LoVo (cell line): Measurements from ENCODE around the gene SPTLC3.
"Not testable (repeated sequence)": the region's sequence is repeated elsewhere in the genome, so short reads cannot be mapped to it uniquely, and the experiment has no call there.

Experiments
- DNase-seq: peaks from one replicate; pipeline ENCODE4 v3.0.0-alpha.2; 2016; ENCODE audit warnings: low spot score

SPTLC3 gene

DNA sequence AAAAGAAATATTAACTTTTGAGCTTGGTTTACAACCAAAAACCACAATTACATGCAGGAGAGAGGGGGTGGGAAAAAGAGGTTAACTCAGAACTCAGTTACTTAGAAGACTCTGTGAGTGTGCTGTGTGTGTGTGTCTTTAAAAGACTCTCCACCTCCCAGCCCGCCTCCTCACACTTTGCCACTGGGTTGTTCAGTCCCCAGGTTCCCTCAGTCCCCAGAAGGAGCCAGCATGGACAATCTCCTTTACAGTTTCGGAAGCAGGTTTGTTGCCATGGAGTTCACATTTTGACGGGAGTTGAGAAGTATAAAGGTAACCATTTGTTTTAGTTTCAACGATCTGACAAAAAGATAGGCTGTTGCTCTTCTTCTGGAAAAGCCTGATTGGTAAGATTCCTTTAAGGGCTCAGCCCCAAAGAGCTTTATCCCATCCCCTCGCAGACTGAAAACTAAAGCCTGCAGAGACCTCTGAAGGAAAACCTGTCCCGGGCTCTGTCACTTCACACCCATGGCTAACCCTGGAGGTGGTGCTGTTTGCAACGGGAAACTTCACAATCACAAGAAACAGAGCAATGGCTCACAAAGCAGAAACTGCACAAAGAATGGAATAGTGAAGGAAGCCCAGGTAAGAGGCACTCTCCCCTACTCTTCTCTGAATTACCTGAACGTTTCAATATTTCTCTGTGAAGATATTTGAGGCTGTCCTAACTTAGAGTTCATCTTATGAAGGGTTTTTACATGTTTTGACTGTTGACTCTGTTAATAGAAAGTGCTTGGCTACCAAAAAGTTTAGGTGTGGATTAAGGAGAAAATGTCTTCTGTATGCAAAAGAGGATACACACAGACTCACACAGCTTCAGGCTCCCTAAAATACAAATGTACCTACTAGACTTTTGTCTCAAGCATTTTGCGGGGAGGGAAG lies at the start of gene SPTLC3:
Gene SPTLC3, plus strand, starts transcription at position 212 of the 921 bp plus-strand sequence. Its CDS starts 296 bp downstream, at position 508.
- DNase-seq = peak; percentile 42

DNA sequence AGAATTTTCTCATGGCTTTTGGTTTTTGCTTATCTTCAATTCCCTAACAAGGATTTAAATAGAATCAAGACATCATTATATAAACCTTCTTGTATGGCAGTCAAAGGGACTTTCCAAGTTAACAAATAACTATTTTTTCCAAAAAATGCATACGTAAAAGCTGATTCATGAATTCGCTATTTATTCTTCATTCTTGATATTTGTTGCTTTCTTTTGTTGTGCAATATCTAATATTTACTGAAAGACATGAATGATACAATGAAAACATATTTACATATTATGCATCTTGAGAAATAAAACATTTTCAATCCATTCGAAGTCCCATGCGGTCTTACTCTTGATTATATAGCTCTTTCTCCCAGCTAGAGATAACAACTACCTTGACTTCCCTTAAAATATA lies 47.0 kb upstream of the SPTLC3 start:
- no peak for DNase-seq

DNA sequence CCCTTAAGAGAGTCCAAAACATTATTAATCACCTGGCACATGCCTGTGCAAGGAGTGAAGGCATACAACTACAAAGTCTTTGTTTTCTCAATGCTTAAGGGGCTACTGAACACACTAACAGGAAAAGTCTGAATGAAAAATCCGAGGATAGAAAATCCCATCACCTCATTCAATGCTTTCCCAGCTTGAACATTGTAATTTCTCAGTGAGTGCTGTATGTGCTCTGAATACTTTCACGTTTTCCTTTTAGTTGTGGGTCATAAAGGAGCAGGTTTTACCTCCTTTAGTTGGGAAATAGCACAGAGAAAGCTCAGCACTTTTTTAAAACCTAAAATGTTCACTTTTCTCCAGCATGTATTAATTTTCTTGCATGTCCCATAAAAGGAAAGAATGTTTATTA lies 45.9 kb upstream of the SPTLC3 start:
- no peak for DNase-seq

DNA sequence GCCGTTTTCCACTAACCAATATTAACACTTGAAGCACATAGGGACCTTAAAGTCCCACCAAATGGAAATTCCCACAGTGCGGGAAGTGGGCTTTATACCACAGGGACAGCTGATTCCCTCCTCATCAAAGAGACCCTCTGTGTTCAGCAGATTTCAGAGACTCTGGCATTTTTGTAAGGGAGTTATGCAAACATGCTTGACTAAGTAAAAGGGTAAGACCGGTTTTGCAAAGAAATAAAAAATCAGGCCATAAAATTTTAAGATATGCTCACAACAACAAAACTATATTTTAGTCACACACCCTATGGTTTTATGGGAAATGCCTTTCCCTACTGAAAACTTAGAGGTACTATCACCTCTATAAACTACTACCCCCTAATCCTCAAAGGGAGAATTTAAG lies 45.4 kb upstream of the SPTLC3 start:
- DNase-seq = peak; percentile 26

DNA sequence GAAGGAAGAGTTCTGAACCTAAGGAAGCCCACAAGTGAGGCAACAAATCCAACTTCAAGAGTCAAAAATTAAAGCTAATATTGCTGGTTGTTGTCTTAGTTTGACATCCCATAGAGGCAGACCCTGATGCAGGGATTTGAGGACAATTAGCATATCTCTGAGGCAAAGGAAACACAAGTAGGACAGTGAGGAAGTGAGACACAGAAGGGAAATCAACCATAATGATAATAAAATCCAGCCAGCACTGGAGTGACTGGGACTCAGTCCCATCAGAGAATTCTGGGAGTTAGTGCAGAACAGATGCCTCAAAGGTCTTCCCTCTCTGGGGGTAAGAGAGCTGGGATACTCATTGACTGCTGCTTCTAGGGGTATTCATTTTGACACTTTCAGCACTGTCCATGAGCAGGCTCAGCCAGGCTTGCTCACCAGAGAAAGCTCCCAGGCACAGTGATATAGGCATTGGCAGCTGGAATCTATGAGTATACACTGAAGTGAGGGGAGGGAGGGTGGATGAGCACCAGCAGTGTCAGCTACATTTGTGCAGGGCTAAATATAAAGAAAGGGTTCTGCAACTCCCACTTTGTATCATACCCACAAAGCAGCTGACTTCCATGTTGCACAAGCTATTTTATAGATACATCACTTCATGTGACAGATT lies 43.4 kb upstream of the SPTLC3 start:
- no peak for DNase-seq

DNA sequence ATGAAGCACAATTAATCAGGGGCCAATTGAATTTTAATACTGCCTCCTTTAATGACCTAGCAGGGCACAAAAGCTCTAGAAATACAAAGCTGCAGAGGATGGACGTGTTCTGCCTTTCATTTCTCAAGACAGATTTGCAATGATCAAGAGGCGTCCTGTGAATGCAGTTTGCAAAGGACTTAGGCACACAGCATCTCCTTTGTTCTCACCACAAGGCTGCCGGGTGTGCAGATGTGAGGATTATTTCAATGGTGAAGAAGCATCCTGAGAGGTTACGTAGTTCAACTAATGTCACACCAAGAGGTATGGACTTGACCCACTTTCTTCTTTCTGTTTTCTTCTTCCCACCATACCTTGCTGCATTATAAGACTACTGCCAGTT lies 42.9 kb upstream of the SPTLC3 start:
- no peak for DNase-seq

DNA sequence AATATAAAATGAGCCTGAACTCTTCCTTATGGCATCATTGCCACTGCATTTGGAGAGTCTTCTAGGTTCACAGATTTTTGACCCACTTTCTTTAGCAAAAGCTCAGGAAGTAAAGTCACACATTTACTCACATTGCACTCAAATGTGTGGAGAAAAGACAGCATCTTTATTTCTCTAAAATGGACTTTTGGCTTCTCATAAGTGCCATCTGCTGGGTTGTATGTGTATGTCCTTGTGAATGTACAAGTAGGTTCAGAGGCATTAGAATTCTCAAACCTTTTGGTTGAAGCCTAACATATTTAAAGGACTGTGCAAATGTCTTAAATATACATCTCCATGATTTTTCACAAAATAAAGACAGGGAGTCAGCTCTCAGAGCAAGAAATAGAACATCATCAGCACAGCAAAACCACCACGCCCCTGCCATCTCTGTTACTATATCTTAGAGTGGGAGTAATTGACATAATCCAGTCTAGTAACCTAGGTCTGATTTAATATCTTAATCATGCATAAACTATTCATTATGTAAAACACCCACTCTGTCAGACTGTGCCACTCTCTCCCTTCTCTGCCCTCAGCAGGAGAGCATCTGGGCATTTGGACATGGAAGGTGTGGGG lies 42.2 kb upstream of the SPTLC3 start:
- no peak for DNase-seq

DNA sequence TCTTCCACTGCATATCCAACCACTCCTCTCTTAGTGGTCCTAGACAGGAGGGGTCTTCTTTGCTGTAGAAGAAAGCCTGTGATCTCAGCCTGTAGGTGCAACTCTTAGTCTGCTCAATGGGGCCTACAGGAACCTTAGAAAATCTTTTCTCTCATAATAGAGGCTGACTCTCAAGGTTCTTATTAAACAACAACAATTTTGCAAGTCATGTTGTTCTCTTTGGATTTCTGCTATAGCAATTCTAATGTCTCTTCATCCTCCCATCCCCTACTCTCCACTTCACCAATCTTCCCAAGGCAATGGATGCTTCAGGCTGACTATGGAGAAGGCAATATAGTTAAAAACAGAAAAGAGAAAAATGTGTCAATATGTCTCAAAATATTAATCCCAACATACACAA lies 40.8 kb upstream of the SPTLC3 start:
- DNase-seq = no peak

DNA sequence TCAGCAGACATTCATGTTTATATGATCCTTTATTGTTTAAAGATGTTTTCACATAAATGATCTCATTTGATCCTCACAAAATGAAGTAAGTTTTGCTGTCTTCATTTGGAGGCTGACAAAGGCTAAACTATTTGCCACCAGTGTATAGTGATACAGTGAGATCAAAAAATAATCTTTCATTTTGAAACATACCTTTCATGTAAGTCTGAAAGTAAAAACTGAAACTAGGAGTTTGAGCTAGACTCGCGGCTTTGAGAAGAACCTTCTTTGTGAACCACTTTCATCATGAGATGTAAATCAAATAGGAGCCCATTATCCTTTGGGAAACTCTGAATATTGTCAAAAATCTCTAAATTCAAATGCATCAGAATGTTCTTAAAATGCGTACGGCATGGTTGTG lies 40.3 kb upstream of the SPTLC3 start:
- no peak for DNase-seq

DNA sequence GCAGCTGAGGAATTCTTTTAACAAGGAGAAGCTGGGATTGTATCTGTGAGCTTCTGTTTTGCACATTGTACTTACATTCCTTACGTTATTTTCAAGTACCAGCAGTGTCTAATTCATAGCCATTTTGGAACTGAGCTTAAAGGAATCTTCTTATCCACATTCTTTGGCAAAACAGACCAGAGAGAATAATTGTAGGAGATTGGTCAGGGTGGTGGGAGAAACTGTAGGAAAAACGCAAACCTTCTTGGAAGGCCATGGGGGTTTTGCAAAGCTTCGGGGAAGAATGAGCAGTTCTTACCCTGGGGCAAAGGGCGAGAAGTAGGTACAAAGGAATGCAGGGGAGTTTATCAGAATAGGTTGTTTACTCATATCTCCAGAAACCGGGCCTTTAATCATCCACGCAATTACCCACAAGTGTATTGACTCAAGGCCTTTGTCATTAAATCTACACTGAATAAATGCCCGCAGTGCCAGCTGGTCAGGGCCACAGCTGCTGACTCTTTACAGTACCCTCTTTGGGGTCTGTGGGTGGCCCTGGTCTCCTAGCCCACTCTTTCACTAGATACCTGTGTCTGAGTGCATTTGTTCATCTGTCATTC lies 39.6 kb upstream of the SPTLC3 start:
- DNase-seq = peak; percentile 44

DNA sequence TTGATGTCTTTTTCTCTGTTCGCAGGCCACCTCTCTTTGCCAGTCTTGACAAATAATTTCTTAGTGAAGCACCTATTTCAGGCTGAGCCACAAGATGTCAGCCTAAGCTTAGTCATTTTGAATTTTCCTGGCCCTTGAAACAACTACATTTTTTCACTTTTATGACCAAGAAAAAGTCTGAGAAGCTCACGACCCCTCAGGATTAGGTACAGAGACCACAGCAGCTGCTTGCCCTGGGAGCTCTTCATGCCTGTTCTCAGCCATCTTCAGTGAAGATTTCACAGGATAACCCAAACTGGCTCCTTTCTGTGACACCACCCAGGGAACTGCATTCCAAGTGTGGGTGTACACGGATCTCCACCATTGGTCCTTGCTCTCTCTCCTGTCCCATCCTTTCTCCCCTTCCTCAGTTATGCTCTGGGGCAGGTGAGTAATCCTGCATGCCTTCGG lies 38.4 kb upstream of the SPTLC3 start:
- peak; percentile 30 for DNase-seq

DNA sequence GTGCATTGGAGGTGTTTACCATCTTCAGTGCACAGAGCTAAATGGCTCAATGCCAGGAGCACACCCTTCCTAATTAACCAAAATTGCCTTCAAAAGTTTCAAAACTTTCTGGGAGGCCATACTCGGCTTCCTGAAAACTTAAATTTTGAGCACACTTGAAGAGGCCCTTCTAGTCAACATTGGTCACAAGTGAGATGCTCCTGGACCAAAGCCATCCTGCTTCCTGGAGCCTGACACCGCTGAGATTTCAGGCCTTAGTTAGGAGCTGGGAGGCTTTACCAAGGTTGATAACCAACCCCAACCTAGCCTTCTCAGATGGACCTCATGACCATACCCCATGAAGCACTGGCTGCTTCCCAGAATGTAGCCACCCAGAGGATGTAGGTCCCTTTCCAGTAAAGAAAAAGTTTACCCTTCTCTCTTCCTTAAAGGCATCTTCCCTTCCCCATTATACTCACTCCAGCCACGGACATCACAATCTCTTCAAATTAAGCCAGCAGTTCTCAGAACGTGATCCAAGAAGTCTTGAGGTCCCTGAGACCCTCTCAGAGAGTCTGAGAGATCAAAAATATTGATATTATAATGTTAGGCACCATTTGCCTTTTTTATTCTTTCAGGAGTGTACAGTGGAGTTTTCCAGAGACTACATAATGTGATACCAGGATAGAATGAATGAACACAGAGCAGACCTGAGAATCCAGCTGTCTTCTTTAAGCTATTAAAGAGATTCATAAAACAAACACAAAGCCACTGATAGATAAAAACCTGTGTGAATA lies 32.8 kb upstream of the SPTLC3 start:
- DNase-seq = no peak

DNA sequence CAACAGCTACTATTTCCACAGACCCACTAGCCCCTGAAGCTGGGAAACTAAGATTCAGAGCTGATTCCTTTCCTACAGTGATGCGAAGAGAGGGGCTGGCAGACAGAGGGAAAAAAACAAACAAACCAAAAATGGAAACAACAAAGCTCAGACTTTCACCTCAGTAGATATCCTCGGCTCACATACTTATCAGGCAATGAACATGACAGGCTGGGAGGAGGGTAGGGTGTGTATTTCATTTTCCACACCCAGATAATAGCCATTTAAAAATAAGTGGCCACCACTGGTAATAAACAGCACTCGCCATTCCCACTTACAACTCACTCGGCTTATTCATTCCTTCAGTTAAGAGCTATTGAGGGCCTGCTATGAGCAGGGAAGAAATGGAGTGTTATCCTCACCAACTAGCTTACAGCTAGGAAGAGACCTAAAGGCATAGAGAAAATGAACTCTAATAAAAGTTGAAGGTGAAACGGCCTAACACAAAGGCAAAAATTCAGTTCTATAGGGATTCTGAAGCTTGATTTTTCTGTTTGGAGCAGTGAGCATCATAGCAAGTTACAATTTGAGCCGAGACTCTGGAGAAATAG lies 32.0 kb upstream of the SPTLC3 start:
- peak; percentile 9 for DNase-seq

DNA sequence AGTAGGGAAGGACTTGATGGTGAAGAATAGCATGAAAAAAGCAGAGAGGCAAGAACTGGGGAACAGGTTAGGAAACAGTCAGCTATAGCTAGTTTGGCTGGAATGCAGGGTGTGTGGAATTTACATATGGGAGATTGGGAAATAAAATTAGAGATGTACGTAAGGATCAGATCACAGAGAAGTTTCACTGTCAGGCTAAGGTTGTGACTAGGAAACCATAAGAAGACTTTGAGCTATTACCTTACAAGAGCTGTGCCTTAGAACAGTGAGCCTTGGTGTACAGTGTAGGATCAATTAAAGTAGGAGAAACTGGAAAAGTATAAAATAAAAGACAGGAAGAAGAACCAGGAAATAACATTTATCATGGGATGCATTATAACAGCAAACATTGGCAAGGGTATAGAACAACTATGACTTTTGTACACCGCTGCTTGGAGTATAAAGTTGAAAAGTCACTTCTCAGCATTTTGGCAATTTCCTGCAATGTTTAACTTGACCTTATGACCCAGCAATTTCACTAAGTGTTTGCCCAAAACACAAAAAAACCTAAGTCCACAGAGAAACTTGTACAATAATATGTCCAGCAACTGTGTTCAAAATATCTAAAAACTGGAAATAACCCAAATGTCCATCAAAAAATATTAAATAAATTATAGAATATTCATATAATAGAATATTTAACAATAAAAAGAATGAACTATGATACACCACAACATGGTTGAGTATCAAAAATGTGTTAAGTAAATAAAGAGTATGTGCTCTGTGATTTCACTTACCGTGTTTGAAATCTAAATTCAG lies 31.2 kb upstream of the SPTLC3 start:
- DNase-seq = peak; percentile 18

DNA sequence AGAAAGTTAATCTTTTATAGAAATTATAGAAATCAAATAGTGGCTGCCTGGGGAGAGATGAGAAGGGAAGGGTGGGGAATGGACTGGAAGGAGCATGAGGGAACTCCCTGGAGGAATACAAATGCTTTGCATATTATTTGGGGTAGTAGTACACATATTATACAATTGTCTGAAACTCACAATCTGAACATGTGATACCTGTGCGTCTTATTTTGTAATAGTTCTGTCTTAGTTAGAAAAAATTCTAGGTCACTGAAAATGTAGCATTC lies 30.7 kb upstream of the SPTLC3 start:
- DNase-seq = no peak

DNA sequence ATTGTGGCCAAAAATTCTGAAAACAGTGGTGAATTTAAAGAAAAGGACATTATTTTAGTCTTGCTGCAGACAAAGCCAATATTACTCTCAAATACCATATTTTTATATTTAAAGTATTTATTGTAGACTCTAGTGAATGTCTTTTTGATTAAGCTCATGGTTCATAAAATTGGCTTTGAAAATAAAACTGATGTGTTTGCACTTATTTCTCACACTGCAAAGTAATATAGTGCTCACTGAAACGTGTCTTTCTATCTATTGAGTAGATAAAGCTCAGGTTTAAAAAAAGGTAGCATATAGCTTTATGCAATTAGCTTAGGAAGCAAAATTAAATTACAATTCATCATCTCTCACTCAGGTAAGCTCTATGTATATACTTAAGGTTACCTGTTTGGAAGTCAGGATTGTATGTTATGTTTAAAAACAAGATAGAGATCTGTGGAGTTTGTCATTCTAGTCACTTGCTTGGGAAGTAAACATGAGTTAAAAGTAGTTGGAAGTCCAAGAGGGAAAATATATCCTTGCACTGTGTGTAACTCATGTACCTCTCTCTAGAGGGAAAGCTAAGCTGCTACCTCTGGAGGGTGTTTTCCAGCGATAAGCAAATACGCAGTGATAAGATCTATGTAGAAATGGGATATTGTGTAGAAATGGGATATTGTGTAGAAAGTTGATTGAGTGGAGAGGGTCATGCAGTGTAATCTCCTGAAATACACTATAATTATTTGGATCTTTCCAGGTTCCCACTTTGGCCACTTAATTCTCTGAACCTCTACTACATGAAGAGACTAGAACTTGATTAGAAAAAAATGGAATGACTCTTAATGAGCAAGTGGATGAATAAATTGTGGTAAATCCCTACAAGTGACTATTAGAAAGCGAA lies 29.9 kb upstream of the SPTLC3 start:
- DNase-seq = no peak

DNA sequence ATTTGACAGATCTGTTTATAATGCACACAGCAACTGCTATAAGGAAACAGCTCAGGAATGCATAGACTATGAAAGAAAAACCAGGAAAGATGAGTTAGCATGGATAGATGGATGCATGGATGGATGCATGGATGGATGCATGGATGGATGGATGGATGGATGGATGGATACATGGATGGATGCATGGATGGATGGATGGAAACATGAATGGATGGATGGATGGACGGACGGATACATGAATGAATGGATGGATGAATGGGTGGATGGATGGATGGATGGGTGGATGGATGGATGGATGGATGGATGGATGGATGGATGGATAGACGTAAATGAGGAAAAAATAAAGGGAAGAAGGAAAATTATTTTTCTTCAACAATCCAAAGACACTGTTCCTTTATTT lies 29.1 kb upstream of the SPTLC3 start:
- DNase-seq = not testable (repeated sequence)

DNA sequence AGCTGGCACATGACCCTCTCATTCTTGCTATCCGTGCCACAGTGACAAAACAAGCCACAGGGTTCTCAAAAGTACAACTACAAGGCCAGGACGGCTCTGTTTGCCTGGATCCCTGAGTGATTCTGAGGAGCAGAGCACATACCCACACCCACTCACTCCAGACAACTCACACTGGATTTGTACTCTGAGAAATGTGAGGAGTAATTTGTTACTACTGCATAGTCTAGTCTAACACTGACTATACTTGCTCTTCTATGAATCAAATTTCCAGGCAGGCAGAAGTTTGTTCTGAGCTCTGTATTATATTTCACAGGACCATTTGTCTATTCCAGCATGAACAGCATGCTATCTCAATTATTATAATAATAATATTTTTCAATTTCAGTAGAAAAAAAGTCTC lies 26.7 kb upstream of the SPTLC3 start:
- no peak for DNase-seq

DNA sequence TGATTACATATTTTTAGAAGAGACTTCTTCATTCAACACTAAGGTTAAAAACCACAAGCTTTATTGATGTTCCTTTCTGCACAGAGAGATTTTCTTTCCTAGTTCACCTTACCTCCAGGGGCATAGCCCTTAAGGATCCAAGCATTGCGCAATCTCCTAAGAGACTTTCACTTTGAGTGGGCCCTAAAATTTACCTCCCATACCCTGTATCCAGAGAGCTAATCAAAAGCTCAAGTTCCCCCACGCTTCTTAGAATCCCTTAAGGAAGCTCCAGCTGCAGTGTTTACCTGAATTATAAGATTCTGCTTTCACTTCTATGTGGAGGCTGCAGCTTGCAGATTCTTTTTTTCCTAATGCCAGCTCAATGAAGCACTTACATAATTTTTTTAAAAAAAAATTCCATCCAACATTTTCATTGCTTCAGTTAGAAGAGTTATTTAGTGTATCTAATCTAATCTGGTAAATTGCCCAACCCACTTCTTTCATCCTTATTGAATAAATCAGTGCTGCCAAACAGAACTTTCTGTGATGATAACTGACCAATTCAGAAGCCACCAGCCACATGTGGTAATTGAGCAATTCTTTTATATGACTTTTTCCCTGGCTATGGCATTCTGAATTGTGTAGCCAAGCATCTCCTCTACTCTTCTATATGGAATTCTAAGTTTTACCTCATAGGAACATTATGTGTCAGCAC lies 24.6 kb upstream of the SPTLC3 start:
- DNase-seq = peak; percentile 16
